CD4-positive, alpha-beta T cell (primary cell): ENCODE results near the gene PLCL1. TPM values are rescaled to one million over a fixed set of nuclear protein-coding genes. Genes with fewer than 3 reads are reported as not detected.
A peak's percentile ranks its signal among the peaks of the same experiment; 100 is the strongest.

Experiments
- ATAC-seq: fragments of 200-7000 bp; cut with Tn5 transposase; one replicate; pipeline ENCODE4 v1.10.0; 2022; ENCODE audit warnings: mild to moderate bottlenecking; ENCODE audit not compliant: poor library complexity
- CTCF ChIA-PET: fragments of 350-600 bp; sonication (Branson Sonifier 250); formaldehyde crosslinking; loops from one replicate; lab custom pipeline; 2021; ENCODE audit warnings: antibody characterized with exemption, inconsistent platforms; lab: Charles Lee
- POLR2A ChIA-PET: fragments of 350-600 bp; sonication (Branson Sonifier 250); formaldehyde crosslinking; loops from one replicate; lab custom pipeline; 2021; ENCODE audit warnings: antibody characterized with exemption, inconsistent platforms; lab: Charles Lee
- DNase-seq, 14 experiments: peaks; one replicate each; pipeline ENCODE4 v3.0.0-alpha.2; 2013 to 2020; ENCODE audit warnings: mixed read lengths in 2 of 14
- H3K27ac ChIP-seq, 2 donors: one replicate each; pipeline versions ENCODE4 v1.5.1 to v1.7.0; 2013; ENCODE audit warnings: low read length in 2 of 2, low read depth in 1 of 2, mild to moderate bottlenecking in 1 of 2
- H3K27me3 ChIP-seq, 2 experiments: 1 replicate in 1 of 2; 2 replicates in 1 of 2; pipeline versions ENCODE4 v1.6.1 to v1.7.0; 2013; ENCODE audit warnings: low read length in 2 of 2, control low read depth in 1 of 2, mild to moderate bottlenecking in 1 of 2, moderate library complexity in 1 of 2; ENCODE audit not compliant: insufficient read depth in 2 of 2, control insufficient read depth in 1 of 2
- H3K36me3 ChIP-seq: one replicate; pipeline ENCODE4 v1.6.1; 2013; ENCODE audit warnings: low read length, control low read depth; ENCODE audit not compliant: insufficient read depth
- H3K4me1 ChIP-seq: one replicate; pipeline ENCODE4 v1.6.1; 2013; ENCODE audit warnings: low read length, control low read depth; ENCODE audit not compliant: insufficient read depth
- H3K4me3 ChIP-seq: one replicate; pipeline ENCODE4 v1.5.1; 2013; ENCODE audit warnings: mild to moderate bottlenecking, low read length, moderate library complexity
- H3K9me3 ChIP-seq, 2 experiments: 1 replicate in 1 of 2; 2 replicates in 1 of 2; pipeline versions ENCODE4 v1.6.1 to v1.7.0; 2013; ENCODE audit warnings: low read length in 2 of 2, mild to moderate bottlenecking in 2 of 2, control low read depth in 1 of 2, moderate library complexity in 1 of 2; ENCODE audit not compliant: control insufficient read depth in 1 of 2, insufficient read depth in 1 of 2
- H3K27ac Mint-ChIP-seq: one replicate; pipeline ENCODE4 v1.8.0; 2020; ENCODE audit warnings: mixed read lengths
- H3K27me3 Mint-ChIP-seq: one replicate; pipeline ENCODE4 v1.8.0; 2021; ENCODE audit warnings: mixed read lengths
- H3K36me3 Mint-ChIP-seq: one replicate; pipeline ENCODE4 v1.8.0; 2021; ENCODE audit warnings: low read depth, mixed read lengths
- H3K4me1 Mint-ChIP-seq: one replicate; pipeline ENCODE4 v1.8.0; 2021; ENCODE audit warnings: low read depth, mixed read lengths
- H3K4me3 Mint-ChIP-seq: one replicate; pipeline ENCODE4 v1.8.0; 2020; ENCODE audit warnings: mild to moderate bottlenecking, mixed read lengths
- H3K9me3 Mint-ChIP-seq: one replicate; pipeline ENCODE4 v1.8.0; 2020; ENCODE audit warnings: mixed read lengths
- intact Hi-C, 2 experiments: fragments of 100-400 bp; cut with DNase I in 1 of 2; cut with micrococcal nuclease in 1 of 2; formaldehyde crosslinking; loops; one replicate each; pipeline versions ENCODE4 v1.15.1 to v1.9.0; 2023 to 2025; cut with DNase I, micrococcal nuclease
- total RNA-seq, 174 experiments: library from RNA in 2 of 174; stranded (reverse) in 2 of 174; gene quantifications; one replicate each; pipeline ENCODE4 v1.2.3 and lab custom pipeline; 2021 to 2026
- TF ChIP-seq, protein P1 (sequence below): fragments of 200-600 bp; IDR thresholded peaks from one replicate; pipeline ENCODE4 v1.8.0; 2022; ENCODE audit warnings: antibody characterized with exemption, mild to moderate bottlenecking

The PLCL1 gene
- total RNA-seq, 2 experiments from 2014 or later = 27.0 to 28.3 TPM

DNA sequence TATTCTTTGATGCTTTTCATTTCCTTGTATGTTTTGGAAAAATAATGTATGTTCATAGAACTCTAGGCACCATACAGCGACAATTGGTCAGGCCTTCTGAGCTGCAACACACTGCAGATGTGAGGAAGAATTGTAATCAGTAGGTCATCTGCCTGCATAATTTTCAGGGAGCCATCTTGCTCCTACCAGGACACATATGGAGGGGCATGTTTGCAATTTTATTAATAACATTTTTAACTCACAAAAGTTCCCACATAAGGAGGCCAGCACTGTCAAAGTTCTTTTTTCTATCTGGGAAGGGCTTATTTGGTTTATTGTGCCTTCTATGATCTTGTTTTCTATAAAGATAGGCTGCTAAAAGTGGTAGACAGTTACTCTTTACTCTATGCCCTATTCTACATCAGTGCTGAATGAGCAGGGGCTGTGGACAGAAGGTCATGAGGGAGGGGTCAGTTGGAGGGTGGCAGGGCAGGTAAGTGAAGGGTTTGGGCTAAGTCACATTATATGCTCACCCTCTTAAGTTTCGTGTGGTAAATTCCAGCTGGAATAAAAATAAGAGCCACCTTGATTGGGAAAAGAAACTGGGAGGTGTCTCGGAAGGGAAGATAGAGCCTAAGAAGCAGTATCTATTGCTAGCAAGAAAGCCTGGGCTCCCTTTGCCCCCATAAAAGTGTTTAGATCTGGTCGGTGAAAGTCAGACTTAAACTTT, 126.3 kb downstream of the PLCL1 start:
- ChIA-PET CTCF (no interaction called here), POLR2A (no interaction called here)
- peak overlapping the region; percentile 2 for H3K27ac Mint-ChIP-seq
- no peak for DNase-seq
- Histone ChIP-seq H3K9me3 (no peaks in the 10 kb centered on the region), H3K36me3 (peaks cover 3% of the 10 kb centered on the region), H3K4me1 (no peaks in the 10 kb centered on the region), H3K27ac (no peak overlapping the region), H3K4me3 (no peak overlapping the region), H3K27me3 (no peaks in the 10 kb centered on the region)
- TF ChIP-seq, protein P1, sequence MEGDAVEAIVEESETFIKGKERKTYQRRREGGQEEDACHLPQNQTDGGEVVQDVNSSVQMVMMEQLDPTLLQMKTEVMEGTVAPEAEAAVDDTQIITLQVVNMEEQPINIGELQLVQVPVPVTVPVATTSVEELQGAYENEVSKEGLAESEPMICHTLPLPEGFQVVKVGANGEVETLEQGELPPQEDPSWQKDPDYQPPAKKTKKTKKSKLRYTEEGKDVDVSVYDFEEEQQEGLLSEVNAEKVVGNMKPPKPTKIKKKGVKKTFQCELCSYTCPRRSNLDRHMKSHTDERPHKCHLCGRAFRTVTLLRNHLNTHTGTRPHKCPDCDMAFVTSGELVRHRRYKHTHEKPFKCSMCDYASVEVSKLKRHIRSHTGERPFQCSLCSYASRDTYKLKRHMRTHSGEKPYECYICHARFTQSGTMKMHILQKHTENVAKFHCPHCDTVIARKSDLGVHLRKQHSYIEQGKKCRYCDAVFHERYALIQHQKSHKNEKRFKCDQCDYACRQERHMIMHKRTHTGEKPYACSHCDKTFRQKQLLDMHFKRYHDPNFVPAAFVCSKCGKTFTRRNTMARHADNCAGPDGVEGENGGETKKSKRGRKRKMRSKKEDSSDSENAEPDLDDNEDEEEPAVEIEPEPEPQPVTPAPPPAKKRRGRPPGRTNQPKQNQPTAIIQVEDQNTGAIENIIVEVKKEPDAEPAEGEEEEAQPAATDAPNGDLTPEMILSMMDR = no peak
- intact Hi-C loops = loop anchor here in 1 of 2 experiments (5.0 kb wide), 1 partner anchor 128 kb away; the partner anchor contains the start of gene PLCL1
- peaks cover 71% of the 10 kb centered on the region for H3K4me1 Mint-ChIP-seq
- ATAC-seq = no peak
- no peaks in the 10 kb centered on the region for H3K36me3 Mint-ChIP-seq
- no peaks in the 10 kb centered on the region for H3K27me3 Mint-ChIP-seq
- H3K4me3 Mint-ChIP-seq = no peak overlapping the region
- no peaks in the 10 kb centered on the region for H3K9me3 Mint-ChIP-seq

GRCh38 chr2:197931661-197932312, 127.4 kb downstream of the PLCL1 start:
- intact Hi-C loops = loop anchor here in 1 of 2 experiments (5.0 kb wide), 1 partner anchor 129 kb away; the partner anchor contains the start of gene PLCL1
- DNase-seq = no peak
- CTCF ChIA-PET = no interaction called here
- Mint-ChIP-seq H3K9me3 (no peaks in the 10 kb centered on the region), H3K27ac (no peak overlapping the region), H3K4me1 (peaks cover 71% of the 10 kb centered on the region), H3K4me3 (no peak overlapping the region), H3K27me3 (no peaks in the 10 kb centered on the region), H3K36me3 (no peaks in the 10 kb centered on the region)
- H3K27me3 ChIP-seq = no peaks in the 10 kb centered on the region
- H3K4me3 ChIP-seq = no peak overlapping the region
- H3K27ac ChIP-seq = no peak overlapping the region
- POLR2A ChIA-PET = no interaction called here
- ATAC-seq = no peak
- H3K36me3 ChIP-seq = peaks cover 3% of the 10 kb centered on the region
- TF ChIP-seq, protein P1 = no peak
- H3K9me3 ChIP-seq = no peaks in the 10 kb centered on the region
- no peaks in the 10 kb centered on the region for H3K4me1 ChIP-seq

DNA sequence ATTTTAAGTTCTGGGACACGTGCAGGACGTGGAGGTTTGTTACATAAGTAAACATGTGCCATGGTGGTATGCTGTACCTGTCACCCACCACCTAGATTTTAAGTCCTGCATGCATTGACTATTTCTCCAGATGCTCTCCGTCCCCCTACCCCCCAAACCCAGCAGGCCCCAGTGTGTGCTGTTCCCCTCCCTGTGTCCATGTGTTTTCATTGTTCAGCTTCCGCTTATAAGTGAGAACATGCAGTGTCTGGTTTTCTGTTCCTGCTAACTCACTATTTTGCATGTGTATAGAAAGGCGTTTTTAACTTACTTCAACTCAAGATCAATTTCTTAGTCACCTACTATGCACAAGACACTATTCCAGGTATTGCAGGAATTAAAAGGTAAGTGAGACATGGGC, 128.0 kb downstream of the PLCL1 start:
- TF ChIP-seq, protein P1 = no peak
- Mint-ChIP-seq H3K27me3 (no peaks in the 10 kb centered on the region), H3K9me3 (no peaks in the 10 kb centered on the region), H3K4me1 (peaks cover 71% of the 10 kb centered on the region), H3K36me3 (no peaks in the 10 kb centered on the region), H3K4me3 (no peak overlapping the region), H3K27ac (peak overlapping the region; percentile 52)
- intact Hi-C loops = loop anchor here in 1 of 2 experiments (5.0 kb wide), 1 partner anchor 130 kb away; the partner anchor contains the start of gene PLCL1
- CTCF ChIA-PET = no interaction called here
- Histone ChIP-seq H3K36me3 (peaks cover 3% of the 10 kb centered on the region), H3K9me3 (no peaks in the 10 kb centered on the region), H3K27ac (no peak overlapping the region), H3K4me3 (no peak overlapping the region), H3K27me3 (no peaks in the 10 kb centered on the region), H3K4me1 (no peaks in the 10 kb centered on the region)
- POLR2A ChIA-PET = interaction anchor here (1.5 kb wide), 1 partner anchor 30 kb away, joined by 3 read pairs; no protein-coding TSS in a partner anchor
- ATAC-seq = no peak
- DNase-seq = no peak
